Kidney tubule cell (primary cell): Measurements from ENCODE around the gene OR5T1.

ENCODE experiments used
- DNase-seq: peaks from one replicate; pipeline ENCODE4 v3.0.0-alpha.2; 2018; ENCODE audit warnings: low spot score

Gene OR5T1

GRCh38 chr11:56273854-56274253, at the start of gene OR5T1:
Gene OR5T1, plus strand, starts transcription at chr11:56274154. Its CDS starts 1,485 bp downstream, at chr11:56275639.
- no peak for DNase-seq

- no peak for DNase-seq
These were observed 39.8 kb upstream of the OR5T1 start, which contains the start of gene OR5T2 for GRCh38 chr11:56234155-56234554. Gene OR5T2, minus strand, starts transcription at chr11:56234255. Its CDS starts 1,193 bp downstream, at chr11:56233062.

DNA sequence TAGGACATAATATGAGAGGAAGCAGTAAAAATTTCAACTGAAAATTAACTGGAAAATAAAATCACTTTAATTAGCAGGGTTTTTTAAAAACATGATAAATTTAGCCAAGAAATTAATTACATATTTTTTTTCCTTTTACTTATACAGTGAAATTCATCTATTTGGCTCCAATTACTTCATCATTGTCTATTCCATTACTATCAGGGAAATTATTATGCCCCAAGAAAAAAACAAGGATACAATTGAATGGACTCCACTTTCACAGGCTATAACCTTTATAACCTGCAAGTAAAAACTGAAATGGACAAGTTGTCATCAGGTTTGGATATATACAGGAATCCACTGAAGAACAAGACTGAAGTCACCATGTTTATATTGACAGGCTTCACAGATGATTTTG, 22.0 kb upstream of the OR5T1 start, which contains the start of gene OR5T3:
Gene OR5T3, plus strand, starts transcription at position 301 of the 400 bp plus-strand sequence. Its CDS starts 0 bp downstream, at position 301.
- DNase-seq: no peak

DNA sequence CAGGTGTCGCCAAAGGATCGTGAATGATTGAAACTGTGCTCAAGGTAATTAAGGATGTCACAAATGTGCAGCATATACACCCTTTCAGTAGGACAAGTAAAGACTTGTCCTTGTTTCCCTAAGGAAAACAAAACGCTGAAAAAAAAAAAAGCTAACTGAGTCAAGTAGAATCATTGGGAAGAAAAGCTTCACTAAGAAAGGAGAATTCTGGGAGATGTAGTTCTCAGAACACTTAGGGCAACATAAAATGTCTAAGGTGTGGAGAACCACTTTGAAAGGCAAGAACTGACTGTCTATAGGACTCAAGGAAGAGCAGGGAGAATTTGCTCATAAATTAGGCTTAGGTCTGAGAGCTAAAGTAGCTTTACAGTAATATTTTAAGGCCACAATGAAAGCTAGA, 2.9 kb upstream of the OR5T1 start:
- DNase-seq: no peak

- no peak for DNase-seq
These were observed 18.2 kb downstream of the OR5T1 start, which contains the start of gene OR8H1 for GRCh38 chr11:56292154-56292553. Gene OR8H1, minus strand, starts transcription at chr11:56292254. Its CDS starts 1,192 bp downstream, at chr11:56291062.

GRCh38 chr11:56296898-56297297, 22.9 kb downstream of the OR5T1 start:
- DNase-seq: no peak

GRCh38 chr11:56307836-56308235, 33.9 kb downstream of the OR5T1 start:
- no peak for DNase-seq

DNA sequence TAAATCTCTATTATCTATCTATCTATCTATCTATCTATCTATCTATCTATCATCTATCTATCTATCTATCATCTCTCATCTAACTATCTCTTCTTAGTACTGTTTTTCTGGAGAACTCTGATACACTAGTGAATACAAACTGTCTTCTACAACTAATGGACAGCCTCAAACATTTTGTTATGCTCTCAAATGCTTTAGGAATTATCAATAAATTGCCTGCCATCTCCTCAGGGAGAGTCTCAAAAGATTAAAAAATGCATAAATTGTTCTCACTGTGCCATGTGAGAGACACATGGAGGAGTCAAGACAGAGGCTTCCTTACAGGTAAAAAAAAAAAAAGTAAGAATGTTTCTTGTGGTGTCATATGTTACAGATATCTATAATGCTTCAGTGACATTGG, 40.9 kb downstream of the OR5T1 start, which contains the start of gene OR8K3:
Gene OR8K3, plus strand, starts transcription at position 301 of the 400 bp plus-strand sequence. CDS start 3,163 bp downstream, outside the sequence.
- no peak for DNase-seq
